Cardiac ventricle fibroblast (primary cell): ENCODE results near the gene FTHL17. TPM values are rescaled to one million over a fixed set of nuclear protein-coding genes. Genes with fewer than 3 reads are reported as not detected.

Experiments
- total RNA-seq: library from RNA; depleted of rRNA; stranded (reverse); fragments of >200 nt; gene quantifications from 2 replicates; pipeline ENCODE4 v1.2.3, GENCODE V29; 2015

The FTHL17 gene
- total RNA-seq: not detected in 2 replicates

GRCh38 chrX:31071725-31072124, at the start of gene FTHL17:
FTHL17 (minus strand) TSS chrX:31072041; CDS start chrX:31071953, 88 bp downstream.

Other genes with a start within 250 kb of the FTHL17 start
- gene TAB3, start 182.8 kb downstream of the FTHL17 start, total RNA-seq: 12.2 and 14.0 TPM in 2 replicates